CD14-positive monocyte (primary cell): ENCODE data around the gene KDM6B. TPM values are rescaled to one million over a fixed set of nuclear protein-coding genes. Genes with fewer than 3 reads are reported as not detected.

Experiments used
- DNase-seq, 3 donors: peaks; one replicate each; pipeline ENCODE4 v3.0.0-alpha.2; 2011 to 2022
- H2AFZ ChIP-seq: 2 replicates; pipeline ENCODE4 v1.6.0; 2012; ENCODE audit warnings: mild to moderate bottlenecking, low read depth, low read length, inconsistent platforms; ENCODE audit not compliant: insufficient read depth, poor library complexity, severe bottlenecking
- H3K27ac ChIP-seq, 2 donors: 1 replicate in 1 of 2; 2 replicates in 1 of 2; pipeline ENCODE4 v1.5.1; 2012 to 2013; ENCODE audit warnings: low read length in 2 of 2, control low read depth in 1 of 2, inconsistent platforms in 1 of 2, low read depth in 1 of 2, mild to moderate bottlenecking in 1 of 2
- H3K27me3 ChIP-seq, 2 donors: one replicate each; pipeline versions ENCODE4 v1.6.0 to v1.6.1; 2011 to 2013; ENCODE audit warnings: low read length in 2 of 2; ENCODE audit not compliant: control insufficient read depth in 2 of 2, insufficient read depth in 2 of 2
- H3K36me3 ChIP-seq, 2 donors: replicated peaks in 1 of 2; 1 replicate in 1 of 2; 2 replicates in 1 of 2; pipeline versions ENCODE4 v1.5.1 to v1.6.1; 2012 to 2013; ENCODE audit warnings: low read length in 2 of 2, control low read depth in 1 of 2, inconsistent platforms in 1 of 2, mild to moderate bottlenecking in 1 of 2; ENCODE audit not compliant: insufficient read depth in 2 of 2, control insufficient read depth in 1 of 2
- H3K4me1 ChIP-seq, 2 donors: 1 replicate in 1 of 2; 2 replicates in 1 of 2; pipeline versions ENCODE4 v1.5.1 to v1.6.1; 2012 to 2013; ENCODE audit warnings: low read length in 2 of 2, control low read depth in 1 of 2, inconsistent platforms in 1 of 2, mild to moderate bottlenecking in 1 of 2, moderate library complexity in 1 of 2; ENCODE audit not compliant: insufficient read depth in 2 of 2, control insufficient read depth in 1 of 2
- H3K4me2 ChIP-seq: replicated peaks from 2 replicates; pipeline ENCODE3; 2012; ENCODE audit warnings: low read length, moderate library complexity, mild to moderate bottlenecking; ENCODE audit not compliant: poor library complexity, severe bottlenecking; ENCODE audit errors: extremely low read depth
- H3K4me3 ChIP-seq, 3 experiments: fragments of 200-600 bp in 1 of 3; sonication (generic) in 1 of 3; replicated peaks in 1 of 3; 1 replicate in 2 of 3; 2 replicates in 1 of 3; pipeline ENCODE4 v1.5.1; 2011 to 2013; ENCODE audit warnings: low read length in 3 of 3, mild to moderate bottlenecking in 3 of 3, control low read depth in 2 of 3, low read depth in 2 of 3, inconsistent platforms in 1 of 3, moderate library complexity in 1 of 3
- H3K79me2 ChIP-seq: 2 replicates; pipeline ENCODE4 v1.6.0; 2012; ENCODE audit warnings: mild to moderate bottlenecking, control low read depth, inconsistent platforms, low read length, moderate library complexity; ENCODE audit not compliant: insufficient read depth
- H3K9ac ChIP-seq: 2 replicates; pipeline ENCODE4 v1.6.0; 2017; ENCODE audit warnings: low read length, mild to moderate bottlenecking; ENCODE audit not compliant: insufficient read depth, poor library complexity, severe bottlenecking
- H3K9me3 ChIP-seq, 2 donors: replicated peaks in 1 of 2; 1 replicate in 1 of 2; 2 replicates in 1 of 2; pipeline versions ENCODE4 v1.5.1 to v1.6.1; 2012 to 2013; ENCODE audit warnings: low read length in 2 of 2, control low read depth in 1 of 2; ENCODE audit not compliant: control insufficient read depth in 1 of 2, insufficient read depth in 1 of 2
- H4K20me1 ChIP-seq: 2 replicates; pipeline ENCODE4 v1.6.0; 2012; ENCODE audit warnings: mild to moderate bottlenecking, low read length, control low read depth, moderate library complexity; ENCODE audit not compliant: insufficient read depth
- H3K27ac Mint-ChIP-seq, 7 donors: one replicate each; pipeline ENCODE4 v1.8.0; 2020; ENCODE audit warnings: mild to moderate bottlenecking in 7 of 7, mixed read lengths in 7 of 7, moderate library complexity in 6 of 7, inconsistent platforms in 2 of 7
- H3K27me3 Mint-ChIP-seq, 3 donors: one replicate each; pipeline ENCODE4 v1.8.0; 2021 to 2022; ENCODE audit warnings: low read depth in 3 of 3, mild to moderate bottlenecking in 3 of 3, mixed read lengths in 3 of 3, moderate library complexity in 3 of 3, inconsistent platforms in 1 of 3
- H3K36me3 Mint-ChIP-seq, 2 donors: one replicate each; pipeline ENCODE4 v1.8.0; 2020; ENCODE audit warnings: mixed read lengths in 2 of 2, inconsistent platforms in 1 of 2, mild to moderate bottlenecking in 1 of 2
- H3K4me1 Mint-ChIP-seq: one replicate; pipeline ENCODE4 v1.8.0; 2020; ENCODE audit warnings: mild to moderate bottlenecking, mixed read lengths
- H3K4me3 Mint-ChIP-seq, 2 donors: one replicate each; pipeline ENCODE4 v1.8.0; 2020; ENCODE audit warnings: mild to moderate bottlenecking in 2 of 2, mixed read lengths in 2 of 2, moderate library complexity in 1 of 2
- H3K9me3 Mint-ChIP-seq, 7 donors: one replicate each; pipeline ENCODE4 v1.8.0; 2020 to 2022; ENCODE audit warnings: mixed read lengths in 7 of 7, mild to moderate bottlenecking in 6 of 7, moderate library complexity in 6 of 7, inconsistent platforms in 2 of 7
- WGBS: methylation state at CpG from one replicate; pipeline ENCODE4 v1.1.5; 2013; ENCODE audit warnings: missing lambda C conversion rate; ENCODE audit not compliant: insufficient coverage; 5-methylcytosine and 5-hydroxymethylcytosine counted together
- intact Hi-C, 2 donors: fragments of 100-400 bp; cut with micrococcal nuclease; formaldehyde crosslinking; loops; one replicate each; pipeline versions ENCODE4 v1.15.0 to v1.15.1; 2023
- polyA plus RNA-seq, 3 donors: library from polyadenylated mRNA; depleted of rRNA in 1 of 3; unstranded in 2 of 3; stranded (reverse) in 1 of 3; fragments of 300-500 nt in 2 of 3; fragments of >200 nt in 1 of 3; fragmentation: Illumina TruSeq in 2 of 3; gene quantifications; 1 replicate in 2 of 3; 2 replicates in 1 of 3; pipeline ENCODE4 v1.2.3, GENCODE V29; 2012 to 2021
- TF ChIP-seq, protein P1 (sequence below): fragments of 200-600 bp; IDR thresholded peaks from one replicate; pipeline ENCODE4 v1.8.0; 2022; ENCODE audit warnings: antibody characterized with exemption, mild to moderate bottlenecking

KDM6B gene
- polyA plus RNA-seq, 3 donors: 0.37 to 25.5 (median 0.44) TPM

GRCh38 chr17:7858522-7858810 is 24.4 kb downstream of the KDM6B start:
- H3K4me1 ChIP-seq: peaks cover 36 to 47% of the 10 kb centered on the region in 2 donors
- peak overlapping the region; percentile 84 for H3K9ac ChIP-seq
- WGBS: 74% methylated on average over 18 of the region's 20 CpGs
- peaks cover 36% of the 10 kb centered on the region for H3K79me2 ChIP-seq
- peaks cover 2% of the 10 kb centered on the region for H3K4me1 Mint-ChIP-seq
- H3K4me3 ChIP-seq: peak overlapping the region; percentile 67 to 95 (median 74)
- H3K27me3 Mint-ChIP-seq: peaks cover 0 to 3% (median 2%) of the 10 kb centered on the region in 3 donors
- no peak overlapping the region for H3K27ac Mint-ChIP-seq
- H3K27ac ChIP-seq: peak overlapping the region; percentile 94 to 95
- TF ChIP-seq, protein P1, sequence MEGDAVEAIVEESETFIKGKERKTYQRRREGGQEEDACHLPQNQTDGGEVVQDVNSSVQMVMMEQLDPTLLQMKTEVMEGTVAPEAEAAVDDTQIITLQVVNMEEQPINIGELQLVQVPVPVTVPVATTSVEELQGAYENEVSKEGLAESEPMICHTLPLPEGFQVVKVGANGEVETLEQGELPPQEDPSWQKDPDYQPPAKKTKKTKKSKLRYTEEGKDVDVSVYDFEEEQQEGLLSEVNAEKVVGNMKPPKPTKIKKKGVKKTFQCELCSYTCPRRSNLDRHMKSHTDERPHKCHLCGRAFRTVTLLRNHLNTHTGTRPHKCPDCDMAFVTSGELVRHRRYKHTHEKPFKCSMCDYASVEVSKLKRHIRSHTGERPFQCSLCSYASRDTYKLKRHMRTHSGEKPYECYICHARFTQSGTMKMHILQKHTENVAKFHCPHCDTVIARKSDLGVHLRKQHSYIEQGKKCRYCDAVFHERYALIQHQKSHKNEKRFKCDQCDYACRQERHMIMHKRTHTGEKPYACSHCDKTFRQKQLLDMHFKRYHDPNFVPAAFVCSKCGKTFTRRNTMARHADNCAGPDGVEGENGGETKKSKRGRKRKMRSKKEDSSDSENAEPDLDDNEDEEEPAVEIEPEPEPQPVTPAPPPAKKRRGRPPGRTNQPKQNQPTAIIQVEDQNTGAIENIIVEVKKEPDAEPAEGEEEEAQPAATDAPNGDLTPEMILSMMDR: peak; percentile 59
- no peaks in the 10 kb centered on the region for H3K9me3 ChIP-seq
- peak overlapping the region; percentile 85 for H2AFZ ChIP-seq
- no peaks in the 10 kb centered on the region for H3K27me3 ChIP-seq
- no peak overlapping the region for H3K4me3 Mint-ChIP-seq
- DNase-seq: peak; percentile 32 to 58 (median 53)
- H3K36me3 Mint-ChIP-seq: peaks cover 22 to 39% of the 10 kb centered on the region in 2 donors
- no peaks in the 10 kb centered on the region for H3K9me3 Mint-ChIP-seq
- H3K36me3 ChIP-seq: peaks cover 11 to 47% of the 10 kb centered on the region in 2 donors
- intact Hi-C loops: no loop called here
- H3K4me2 ChIP-seq: peak overlapping the region; percentile 98
- peaks cover 31% of the 10 kb centered on the region for H4K20me1 ChIP-seq

DNA sequence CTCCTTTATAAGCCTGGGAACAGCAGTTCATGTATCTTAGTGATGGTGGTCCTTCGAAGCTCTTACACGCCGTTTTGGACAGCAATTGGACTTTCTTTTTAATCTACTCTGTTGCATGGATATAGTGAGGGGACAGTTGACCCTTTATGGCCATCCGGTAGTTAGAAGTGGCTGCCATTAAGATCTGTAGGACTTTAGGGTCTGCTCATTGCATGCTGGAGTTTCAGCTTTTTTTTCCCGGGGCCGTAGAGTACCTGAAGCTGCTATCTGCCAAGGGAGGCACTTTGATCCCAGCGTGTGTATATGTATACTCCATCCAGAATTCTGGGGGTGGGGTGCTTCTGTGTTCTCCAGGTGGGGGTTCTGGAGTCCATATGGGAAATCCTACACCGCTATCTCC is 25.0 kb downstream of the KDM6B start:
- Histone ChIP-seq H3K9ac (no peak overlapping the region), H3K4me3 (peak overlapping the region in 1 of 3 experiments; percentile 95)
- intact Hi-C loops: no loop called here

More for the DNA sequence above, 25.0 kb downstream of the KDM6B start:
- Mint-ChIP-seq H3K4me3 (no peak overlapping the region), H3K27ac (no peak overlapping the region), H3K9me3 (no peaks in the 10 kb centered on the region), H3K4me1 (peaks cover 2% of the 10 kb centered on the region), H3K36me3 (peaks cover 18 to 34% of the 10 kb centered on the region in 2 donors), H3K27me3 (peaks cover 0 to 3% (median 0%) of the 10 kb centered on the region in 3 donors)
- TF ChIP-seq, protein P1: no peak
- peaks cover 32% of the 10 kb centered on the region for H3K79me2 ChIP-seq
- peaks cover 8 to 47% of the 10 kb centered on the region in 2 donors for H3K36me3 ChIP-seq
- H2AFZ ChIP-seq: no peak overlapping the region
- no peaks in the 10 kb centered on the region for H3K9me3 ChIP-seq
- peaks cover 26% of the 10 kb centered on the region for H4K20me1 ChIP-seq
- no peak overlapping the region for H3K27ac ChIP-seq
- peak overlapping the region; percentile 98 for H3K4me2 ChIP-seq
- no peak for DNase-seq
- 100% methylated on average over 1 of the region's 8 CpGs for WGBS
- peaks cover 36 to 47% of the 10 kb centered on the region in 2 donors for H3K4me1 ChIP-seq
- no peaks in the 10 kb centered on the region for H3K27me3 ChIP-seq
